BE2C (cell line): ENCODE results near the gene SLAMF7.
A peak's percentile ranks its signal among the peaks of the same experiment; 100 is the strongest.
"Not testable (repeated sequence)": the region's sequence is repeated elsewhere in the genome, so short reads cannot be mapped to it uniquely, and the experiment has no call there.

Experiments
- DNase-seq: peaks from one replicate; pipeline ENCODE4 v3.0.0-alpha.2; 2020
- H3K27me3 ChIP-seq: fragments of 250-450 bp; sonication (Bioruptor Pico); 2 replicates; pipeline ENCODE4 v1.5.1; 2020; ENCODE audit warnings: mild to moderate bottlenecking
- H3K36me3 ChIP-seq: fragments of 250-450 bp; sonication (Bioruptor Pico); 2 replicates; pipeline ENCODE4 v1.5.1; 2020; ENCODE audit warnings: mild to moderate bottlenecking
- H3K4me1 ChIP-seq: fragments of 250-450 bp; sonication (Bioruptor Pico); 2 replicates; pipeline ENCODE4 v1.5.1; 2020
- H3K4me3 ChIP-seq: 2 replicates; pipeline ENCODE4 v1.5.1; 2011; ENCODE audit warnings: low read depth, low read length
- H3K9me3 ChIP-seq: fragments of 250-450 bp; sonication (Bioruptor Pico); 2 replicates; pipeline ENCODE4 v1.5.1; 2020
- CTCF ChIP-seq: IDR thresholded peaks from 2 replicates; pipeline ENCODE4 v1.5.1; 2012; ENCODE audit warnings: mild to moderate bottlenecking, low read depth, low read length

Gene SLAMF7

GRCh38 chr1:160724465-160725242, 14.4 kb upstream of the SLAMF7 start:
- H3K4me3 ChIP-seq, result no peak overlapping the region

GRCh38 chr1:160726114-160726497, 12.9 kb upstream of the SLAMF7 start:
- DNase-seq, result no peak
- no peak for TF ChIP-seq CTCF
- Histone ChIP-seq H3K4me3 (no peak overlapping the region), H3K4me1 (no peaks in the 10 kb centered on the region), H3K36me3 (no peaks in the 10 kb centered on the region), H3K27me3 (peaks cover 31% of the 10 kb centered on the region), H3K9me3 (no peaks in the 10 kb centered on the region)

More at GRCh38 chr1:160724465-160725242, 14.4 kb upstream of the SLAMF7 start:
- DNase-seq, result no peak
- Histone ChIP-seq H3K4me1 (no peaks in the 10 kb centered on the region), H3K36me3 (no peaks in the 10 kb centered on the region), H3K27me3 (peaks cover 31% of the 10 kb centered on the region), H3K9me3 (no peaks in the 10 kb centered on the region)
- no peak for TF ChIP-seq CTCF

GRCh38 chr1:160726498-160727315, 12.3 kb upstream of the SLAMF7 start:
- H3K9me3 ChIP-seq, result no peaks in the 10 kb centered on the region
- no peak overlapping the region for H3K4me3 ChIP-seq
- peak; percentile 60 for DNase-seq

GRCh38 chr1:160727316-160727640, 11.8 kb upstream of the SLAMF7 start:
- no peak for TF ChIP-seq CTCF
- H3K4me3 ChIP-seq, result no peak overlapping the region
- H3K27me3 ChIP-seq, result peaks cover 28% of the 10 kb centered on the region
- no peaks in the 10 kb centered on the region for H3K4me1 ChIP-seq
- no peaks in the 10 kb centered on the region for H3K9me3 ChIP-seq
- no peaks in the 10 kb centered on the region for H3K36me3 ChIP-seq
- no peak for DNase-seq

More at GRCh38 chr1:160726498-160727315, 12.3 kb upstream of the SLAMF7 start:
- no peaks in the 10 kb centered on the region for H3K36me3 ChIP-seq
- peak; percentile 86 for TF ChIP-seq CTCF
- peaks cover 31% of the 10 kb centered on the region for H3K27me3 ChIP-seq
- no peaks in the 10 kb centered on the region for H3K4me1 ChIP-seq

- not testable (repeated sequence) for DNase-seq, H3K36me3 ChIP-seq, H3K9me3 ChIP-seq, H3K4me1 ChIP-seq, H3K27me3 ChIP-seq, H3K4me3 ChIP-seq
Measured at GRCh38 chr1:160731564-160731963, 7.5 kb upstream of the SLAMF7 start.

GRCh38 chr1:160731990-160732389, 7.1 kb upstream of the SLAMF7 start:
- Histone ChIP-seq H3K9me3 (no peaks in the 10 kb centered on the region), H3K36me3 (no peaks in the 10 kb centered on the region), H3K4me3 (no peak overlapping the region), H3K4me1 (no peaks in the 10 kb centered on the region), H3K27me3 (no peaks in the 10 kb centered on the region)
- no peak for DNase-seq
- TF ChIP-seq CTCF, result no peak
